Fibroblast of pulmonary artery (primary cell): ENCODE data around the gene C19orf47.

Experiments used
- DNase-seq: peaks from one replicate; pipeline ENCODE4 v3.0.0-alpha.2; 2010; ENCODE audit warnings: low read depth
- H3K4me3 ChIP-seq: replicated peaks from 2 replicates; pipeline ENCODE4 v1.5.1; 2011; ENCODE audit warnings: low read depth, mild to moderate bottlenecking, control low read depth, low read length, moderate library complexity
- CTCF ChIP-seq: IDR thresholded peaks from 2 replicates; pipeline ENCODE4 v1.5.1; 2011; ENCODE audit warnings: mild to moderate bottlenecking, control low read depth, low read length, inconsistent platforms; ENCODE audit errors: missing control alignments

C19orf47 gene

GRCh38 chr19:40383668-40384248 lies 35.6 kb upstream of the C19orf47 start:
- no peak overlapping the region for H3K4me3 ChIP-seq
- no peak for DNase-seq
- no peak for TF ChIP-seq CTCF

- H3K4me3 ChIP-seq: no peak overlapping the region
- DNase-seq: no peak
- peak; percentile 12 for TF ChIP-seq CTCF
These were observed 33.1 kb upstream of the C19orf47 start for GRCh38 chr19:40381321-40381720.

DNA sequence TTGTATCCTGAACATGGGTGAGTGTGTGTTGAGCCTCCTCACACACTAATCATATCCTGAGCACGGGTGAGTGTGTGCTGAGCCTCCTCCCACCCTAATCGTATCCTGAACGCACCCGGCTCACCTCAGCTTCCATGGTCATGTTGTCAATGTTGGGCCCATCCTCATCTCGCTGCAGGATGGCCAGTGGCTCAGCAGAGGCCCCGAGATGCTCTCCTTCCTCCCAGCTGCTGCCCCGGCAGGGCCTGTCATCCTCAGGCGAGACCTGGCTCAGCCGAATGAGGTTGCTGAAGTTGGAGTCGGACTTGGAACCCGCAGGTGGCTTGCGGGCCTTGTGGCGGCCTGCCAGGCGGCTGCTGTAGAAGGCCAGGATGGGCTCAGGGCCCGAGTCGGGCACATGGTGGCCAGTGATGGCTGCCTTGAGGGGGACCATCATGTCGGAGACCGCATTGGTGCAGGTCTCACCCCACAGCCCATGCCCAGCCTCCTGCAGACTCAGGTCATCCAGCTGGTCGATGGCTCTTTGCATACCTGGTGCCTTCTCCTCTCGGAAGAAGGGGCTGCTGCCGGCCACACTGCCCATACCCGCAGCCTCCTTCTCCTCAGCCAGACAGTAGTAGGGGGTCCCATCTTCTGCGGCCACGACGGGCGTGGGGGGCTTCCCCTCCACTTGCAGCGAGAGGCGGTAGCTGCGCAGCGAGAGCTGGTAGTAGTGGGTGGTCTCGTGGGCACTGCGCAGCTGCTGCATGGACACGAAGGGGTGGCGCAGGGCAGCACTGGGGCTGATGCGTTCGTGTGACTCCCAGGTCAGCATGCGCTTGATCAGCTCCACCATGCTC lies 32.2 kb upstream of the C19orf47 start:
- H3K4me3 ChIP-seq: no peak overlapping the region
- DNase-seq: no peak
- TF ChIP-seq CTCF: no peak

DNA sequence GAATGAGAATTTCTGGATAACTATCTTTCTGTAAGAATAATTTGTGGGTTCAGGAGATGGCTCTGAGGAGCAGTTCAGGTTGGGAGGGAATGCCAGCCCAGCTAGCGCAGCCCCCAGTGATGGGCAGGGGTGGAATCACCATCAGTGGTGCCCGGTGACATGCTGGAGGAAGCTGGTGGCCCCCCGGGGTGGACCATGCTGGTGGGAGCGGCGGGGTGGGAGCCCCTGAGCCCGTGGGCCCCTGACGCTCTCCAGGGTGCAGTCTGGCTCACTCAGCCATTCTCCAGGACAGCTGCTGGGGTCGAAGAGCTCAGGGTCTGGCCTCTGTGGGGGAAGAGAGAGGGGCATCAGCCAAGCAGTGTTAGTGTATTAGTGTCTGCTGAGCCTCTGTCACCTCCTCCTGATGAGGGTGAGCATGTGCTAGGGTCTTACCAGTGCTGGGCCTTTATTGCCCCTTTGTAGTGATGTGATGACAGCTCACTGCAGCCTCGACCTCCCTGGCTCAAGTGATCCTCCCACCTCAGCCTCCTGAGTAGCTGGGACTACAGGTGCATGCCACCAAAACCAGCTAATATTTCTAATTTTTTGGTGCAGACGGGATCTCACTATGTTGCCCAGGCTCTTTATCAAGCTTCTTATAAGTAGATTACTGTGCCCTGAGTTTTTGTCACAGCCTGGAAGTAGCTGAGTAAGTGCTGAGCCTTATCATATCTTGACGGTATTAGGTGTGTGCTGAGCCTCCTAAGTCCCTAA lies 31.4 kb upstream of the C19orf47 start:
- no peak for TF ChIP-seq CTCF
- no peak for DNase-seq
- H3K4me3 ChIP-seq: no peak overlapping the region

DNA sequence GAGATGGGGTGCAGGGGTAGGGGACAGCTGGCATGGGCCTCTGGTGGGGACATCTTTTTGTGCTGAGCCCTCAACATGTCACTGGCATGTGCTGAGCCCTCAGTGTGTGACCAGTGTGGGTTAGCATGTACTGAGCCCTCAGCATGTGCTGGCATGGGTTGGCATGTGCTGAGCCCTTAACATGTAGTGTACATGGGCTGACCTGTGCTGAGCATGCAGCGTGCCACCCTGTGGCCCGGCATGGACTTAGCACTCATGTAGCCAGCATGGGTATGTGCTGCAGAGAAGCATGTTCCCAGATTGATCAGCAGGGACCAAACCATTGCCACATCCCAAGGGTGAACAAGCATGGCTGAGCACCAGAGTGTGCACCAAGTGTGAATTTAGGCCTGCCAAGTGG lies 30.3 kb upstream of the C19orf47 start:
- TF ChIP-seq CTCF: no peak
- no peak overlapping the region for H3K4me3 ChIP-seq
- no peak for DNase-seq

- H3K4me3 ChIP-seq: no peak overlapping the region
- TF ChIP-seq CTCF: no peak
- no peak for DNase-seq
These were observed 29.7 kb upstream of the C19orf47 start for GRCh38 chr19:40377876-40378385.
